K562 (cell line): ENCODE measurements around the gene SPTLC2. TPM values are rescaled to one million over a fixed set of nuclear protein-coding genes. Genes with fewer than 3 reads are reported as not detected.

Experiments
- ATAC-seq: fragments of 200-7000 bp; cut with Tn5 transposase; 3 replicates; pipeline ENCODE4 v1.9.1; 2020; ENCODE audit warnings: moderate library complexity
- BruUV-seq: library from RNA; stranded (reverse); fragments of 400-500 nt; replicated peaks from 2 replicates; lab custom pipeline; 2021; lab: Mats Ljungman, UMichigan
- CTCF ChIA-PET: fragments of 300-600 bp; formaldehyde crosslinking; extraction: SDS; loops from one replicate; lab custom pipeline; 2021; ENCODE audit warnings: low intra/inter-chr PET ratio; lab: Yijun Ruan, JAX
- POLR2A ChIA-PET: fragments of 300-600, 350-650 bp; sonication (Branson Sonifier 250); formaldehyde crosslinking; extraction: SDS; loops from one replicate; lab custom pipeline; 2021; ENCODE audit warnings: antibody characterized with exemption, inconsistent platforms; lab: Yijun Ruan, JAX
- DNase-seq, 4 experiments: peaks; one replicate each; pipeline versions ENCODE4 v3.0.0 to v3.0.0-alpha.2; 2011 to 2018; ENCODE audit warnings: low spot score in 3 of 4, mixed read lengths in 3 of 4; ENCODE audit errors: extremely low read depth in 1 of 4
- FAIRE-seq: peaks from 2 replicates; lab custom pipeline; 2011; peaks lifted over from hg19 to GRCh38; lab: Jason Lieb, UNC
- H2AFZ ChIP-seq: 2 replicates; pipeline ENCODE4 v1.6.0; 2011; ENCODE audit warnings: low read depth, low read length, control low read depth, inconsistent platforms
- H3K27ac ChIP-seq: fragments of 200-600 bp; 3 replicates; pipeline ENCODE4 v1.8.0; 2011; ENCODE audit warnings: low read depth, mild to moderate bottlenecking, control low read depth, inconsistent platforms, low read length, moderate library complexity, mixed read lengths; ENCODE audit errors: extremely low read depth
- H3K27me3 ChIP-seq, 2 experiments: fragments of 300-600 bp in 1 of 2; 2 replicates in 1 of 2; 3 replicates in 1 of 2; pipeline versions ENCODE4 v1.6.0 to v1.8.0; 2011; ENCODE audit warnings: inconsistent platforms in 2 of 2, low read length in 2 of 2, mild to moderate bottlenecking in 1 of 2, mixed read lengths in 1 of 2, moderate library complexity in 1 of 2; ENCODE audit not compliant: control insufficient read depth in 2 of 2, insufficient read depth in 2 of 2
- H3K36me3 ChIP-seq: fragments of 300-600 bp; 3 replicates; pipeline ENCODE4 v1.8.0; 2011; ENCODE audit warnings: mild to moderate bottlenecking, low read length, inconsistent platforms; ENCODE audit not compliant: control insufficient read depth, insufficient read depth
- H3K4me1 ChIP-seq, 2 experiments: fragments of 200-600 bp in 1 of 2; replicated peaks in 1 of 2; 2 replicates in 1 of 2; 3 replicates in 1 of 2; pipeline versions ENCODE4 v1.5.1 to v1.8.0; 2011; ENCODE audit warnings: inconsistent platforms in 2 of 2, low read length in 2 of 2, mild to moderate bottlenecking in 1 of 2, mixed read lengths in 1 of 2, moderate library complexity in 1 of 2; ENCODE audit not compliant: control insufficient read depth in 2 of 2, insufficient read depth in 2 of 2
- H3K4me2 ChIP-seq: 2 replicates; pipeline ENCODE4 v1.6.1; 2011; ENCODE audit warnings: low read length, control low read depth, inconsistent platforms, mixed read lengths; ENCODE audit not compliant: insufficient read depth
- H3K4me3 ChIP-seq: fragments of 200-600 bp; sonication (generic), shearing (Covaris generic); 2 replicates; pipeline ENCODE4 v1.5.1; 2016; ENCODE audit warnings: control low read depth, inconsistent platforms
- H3K79me2 ChIP-seq: fragments of 200-600 bp; 3 replicates; pipeline ENCODE4 v1.8.0; 2011; ENCODE audit warnings: low read length, inconsistent platforms; ENCODE audit not compliant: control insufficient read depth, insufficient read depth
- H3K9ac ChIP-seq, 2 experiments: 2 replicates each; pipeline versions ENCODE4 v1.6.0 to v1.6.1; 2011; ENCODE audit warnings: low read depth in 2 of 2, low read length in 2 of 2, control low read depth in 1 of 2, inconsistent platforms in 1 of 2, mild to moderate bottlenecking in 1 of 2, mixed read lengths in 1 of 2; ENCODE audit not compliant: insufficient read depth in 1 of 2
- H3K9me1 ChIP-seq: one replicate; pipeline ENCODE4 v1.6.0; 2011; ENCODE audit warnings: inconsistent platforms, mild to moderate bottlenecking, low read length, moderate library complexity; ENCODE audit not compliant: control insufficient read depth, insufficient read depth
- H3K9me3 ChIP-seq: replicated peaks from 2 replicates; pipeline ENCODE4 v1.5.1; 2011; ENCODE audit warnings: low read depth, low read length, inconsistent platforms; ENCODE audit not compliant: control insufficient read depth, insufficient read depth
- H4K20me1 ChIP-seq: replicated peaks from 2 replicates; pipeline ENCODE4 v1.6.1; 2011; ENCODE audit warnings: low read length, inconsistent platforms, mixed read lengths; ENCODE audit not compliant: control insufficient read depth, insufficient read depth
- CEBPG ChIP-seq, 3 experiments: fragments of 200-800 bp in 1 of 3; sonication (Bioruptor generic) in 1 of 3; sonication (generic) in 1 of 3; formaldehyde crosslinking in 1 of 3; IDR thresholded peaks in 2 of 3; conservative IDR thresholded peaks in 1 of 3; 2 replicates each; pipeline versions ENCODE4 v1.6.1 to v1.8.0; 2016 to 2022; ENCODE audit warnings: missing compliant biosample characterization in 2 of 3, missing genetic modification characterization in 2 of 3, mild to moderate bottlenecking in 1 of 3, missing genetic modification reagents in 1 of 3
- CSDE1 ChIP-seq, 2 experiments: fragments of 450-650 bp; IDR thresholded peaks; 2 replicates each; pipeline ENCODE4 v1.6.1; 2016; ENCODE audit warnings: mild to moderate bottlenecking in 1 of 2
- EGR1 ChIP-seq: fragments of 450-650 bp; conservative IDR thresholded peaks from 2 replicates; pipeline ENCODE4 v1.6.1; 2017; ENCODE audit warnings: mild to moderate bottlenecking
- HLTF ChIP-seq: fragments of 450-650 bp; IDR thresholded peaks from 2 replicates; pipeline ENCODE4 v1.6.1; 2016
- IFI16 ChIP-seq: fragments of 250-450 bp; sonication (Bioruptor Pico); IDR thresholded peaks from 2 replicates; pipeline ENCODE4 v2.1.2; 2022; ENCODE audit warnings: mild to moderate bottlenecking, inconsistent platforms
- KDM1A ChIP-seq, 2 experiments: fragments of 450-650 bp; IDR thresholded peaks; 2 replicates each; pipeline ENCODE4 v1.6.1; 2016; ENCODE audit warnings: mild to moderate bottlenecking in 2 of 2
- L3MBTL2 ChIP-seq: fragments of 450-650 bp; IDR thresholded peaks from 2 replicates; pipeline ENCODE4 v1.6.1; 2016; ENCODE audit warnings: mild to moderate bottlenecking, moderate library complexity
- PCBP1 ChIP-seq: fragments of 200-400 bp; formaldehyde crosslinking; IDR thresholded peaks from 2 replicates; pipeline ENCODE4 v1.6.1; 2018; ENCODE audit warnings: mild to moderate bottlenecking, low read depth, low read length; ENCODE audit not compliant: poor library complexity, severe bottlenecking
- RAD21 ChIP-seq, 2 experiments: fragments of 250-450 bp in 1 of 2; fragments of 450-650 bp in 1 of 2; sonication (Bioruptor Pico) in 1 of 2; formaldehyde crosslinking in 1 of 2; IDR thresholded peaks in 1 of 2; conservative IDR thresholded peaks in 1 of 2; 2 replicates each; pipeline versions ENCODE4 v1.4.0 to v1.8.0; 2020 to 2022; ENCODE audit warnings: mild to moderate bottlenecking in 2 of 2, moderate library complexity in 1 of 2
- RBM25 ChIP-seq: fragments of 200-400 bp; formaldehyde crosslinking; IDR thresholded peaks from 2 replicates; pipeline ENCODE4 v1.6.1; 2018; ENCODE audit warnings: low read length, low read depth, moderate library complexity; ENCODE audit not compliant: severe bottlenecking
- SMAD1 ChIP-seq: fragments of 150-350 bp; IDR thresholded peaks from 2 replicates; pipeline ENCODE4 v1.6.1; 2014; ENCODE audit warnings: low read length, low read depth; ENCODE audit not compliant: partially characterized antibody
- SMC3 ChIP-seq: conservative IDR thresholded peaks from 2 replicates; pipeline ENCODE4 v1.6.1; 2011; ENCODE audit warnings: low read depth, low read length, improper control_type of control experiment; ENCODE audit not compliant: insufficient read depth
- ZFP36 ChIP-seq: fragments of 150-350 bp; IDR thresholded peaks from 2 replicates; pipeline ENCODE4 v1.6.1; 2018; ENCODE audit warnings: low read length, low read depth; ENCODE audit not compliant: partially characterized antibody
- ZNF717 ChIP-seq: fragments of 250-450 bp; sonication (Bioruptor Pico); IDR thresholded peaks from 2 replicates; pipeline ENCODE4 v1.5.0; 2021
- WGBS: fragments of 100-300 bp; shearing (Covaris generic); methylation state at CpG from one replicate; pipeline ENCODE4 v1.1.6; 2016; ENCODE audit warnings: low coverage, mixed read lengths; ENCODE audit not compliant: insufficient coverage; ENCODE audit errors: missing lambda C conversion rate; 5-methylcytosine and 5-hydroxymethylcytosine counted together
- in situ Hi-C: fragments of 300-500 bp; cut with MboI; formaldehyde crosslinking; loops from 4 replicates; pipeline ENCODE4 v1.15.0; 2018; ENCODE audit warnings: inconsistent platforms, mixed read lengths
- intact Hi-C: fragments of 100-400 bp; cut with micrococcal nuclease; formaldehyde crosslinking; loops from 2 replicates; pipeline ENCODE4 v1.14.2; 2022
- polyA plus RNA-seq, 8 experiments: library from polyadenylated mRNA; depleted of rRNA in 4 of 8; stranded (reverse) in 5 of 8; unstranded in 3 of 8; fragments of >200 nt; fragmentation: Nextera tagmentation in 2 of 8; fragmentation: Illumina TruSeq in 1 of 8; extraction: Ambion mirVana in 2 of 8; extraction: Trizol in 1 of 8; gene quantifications; 2 replicates each; pipeline versions ENCODE4 v1.2.1 to v1.2.3, GENCODE V29; 2011 to 2014; ENCODE audit warnings: inconsistent platforms in 1 of 8, missing spikeins in 1 of 8
- total RNA-seq, 7 experiments: library from RNA; depleted of rRNA in 6 of 7; stranded (reverse); fragments of >200 nt in 6 of 7; fragmentation: Illumina TruSeq in 2 of 7; extraction: Trizol in 2 of 7; gene quantifications; 2 replicates each; pipeline versions ENCODE4 v1.2.1 to v1.2.3, GENCODE V29; 2011 to 2021; ENCODE audit warnings: low replicate concordance in 1 of 7
- TF ChIP-seq, protein P1 (sequence below): fragments of 450-650 bp; IDR thresholded peaks from 2 replicates; pipeline ENCODE4 v1.6.1; 2016; ENCODE audit warnings: borderline replicate concordance

The SPTLC2 gene
- total and polyA plus RNA-seq, 9 of the 15 experiments (the other 6 are each of a cell fraction or from before 2014, with no cell fraction given) = 4.5 to 30.4 (median 14.0) TPM

DNA sequence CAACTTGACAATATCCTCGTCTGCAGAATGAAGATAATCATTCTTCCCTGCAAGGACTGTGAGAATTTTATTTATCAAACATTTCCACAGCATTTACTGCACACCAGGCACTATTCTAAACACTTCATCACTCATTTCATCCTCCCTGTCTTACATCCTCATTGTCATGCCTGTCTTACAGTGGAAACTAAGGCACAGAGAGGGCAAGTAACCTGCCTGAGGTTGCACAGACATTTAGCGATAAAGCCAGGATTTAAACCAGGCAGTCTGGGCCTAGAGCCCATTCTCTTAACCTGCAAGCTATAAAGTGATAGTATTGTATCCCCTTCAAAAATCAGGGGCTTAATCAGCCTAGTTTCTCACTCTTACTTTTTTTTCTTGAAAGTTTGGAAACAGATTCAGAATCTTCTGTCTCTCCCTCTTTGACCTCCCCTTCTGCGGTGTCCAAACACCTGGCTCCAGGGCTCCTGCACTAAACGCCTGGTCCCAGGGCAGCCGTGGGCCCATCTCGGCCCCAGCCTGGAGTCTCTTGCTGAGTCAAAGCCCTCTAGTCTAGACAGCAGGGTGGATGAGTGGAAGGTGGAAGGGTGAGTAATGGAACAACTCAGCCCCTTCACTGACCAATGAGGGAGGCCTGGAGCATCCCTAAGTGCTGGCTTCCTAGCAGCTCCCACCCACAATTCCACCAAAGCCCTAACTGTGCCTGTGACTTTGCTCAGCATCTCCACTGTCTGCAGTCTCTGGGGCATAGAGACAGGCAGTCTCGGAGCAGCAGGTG lies 130.3 kb downstream of the SPTLC2 start:
- no peak; the same call in 2 of the 3 replicates for ATAC-seq
- CTCF ChIA-PET = no interaction called here

More for the DNA sequence above, 130.3 kb downstream of the SPTLC2 start:
- WGBS = 5% methylated on average over 7 of the region's 7 CpGs
- Histone ChIP-seq H3K27me3 (peaks cover 10 to 34% of the 10 kb centered on the region in 2 experiments; a peak in 4 of 5 replicates), H3K9me3 (no peaks in the 10 kb centered on the region), H3K9ac (no peak overlapping the region), H3K4me2 (no peak overlapping the region), H3K4me1 (no peaks in the 10 kb centered on the region; a peak in 1 of 5 replicates), H3K27ac (no peak overlapping the region), H2AFZ (no peak overlapping the region), H4K20me1 (no peaks in the 10 kb centered on the region)
- intact Hi-C loops = no loop called here
- FAIRE-seq = no peak
- no TSS peak for BruUV-seq
- no peak for DNase-seq
- TF ChIP-seq SMC3 = no peak
- TF ChIP-seq, protein P1, sequence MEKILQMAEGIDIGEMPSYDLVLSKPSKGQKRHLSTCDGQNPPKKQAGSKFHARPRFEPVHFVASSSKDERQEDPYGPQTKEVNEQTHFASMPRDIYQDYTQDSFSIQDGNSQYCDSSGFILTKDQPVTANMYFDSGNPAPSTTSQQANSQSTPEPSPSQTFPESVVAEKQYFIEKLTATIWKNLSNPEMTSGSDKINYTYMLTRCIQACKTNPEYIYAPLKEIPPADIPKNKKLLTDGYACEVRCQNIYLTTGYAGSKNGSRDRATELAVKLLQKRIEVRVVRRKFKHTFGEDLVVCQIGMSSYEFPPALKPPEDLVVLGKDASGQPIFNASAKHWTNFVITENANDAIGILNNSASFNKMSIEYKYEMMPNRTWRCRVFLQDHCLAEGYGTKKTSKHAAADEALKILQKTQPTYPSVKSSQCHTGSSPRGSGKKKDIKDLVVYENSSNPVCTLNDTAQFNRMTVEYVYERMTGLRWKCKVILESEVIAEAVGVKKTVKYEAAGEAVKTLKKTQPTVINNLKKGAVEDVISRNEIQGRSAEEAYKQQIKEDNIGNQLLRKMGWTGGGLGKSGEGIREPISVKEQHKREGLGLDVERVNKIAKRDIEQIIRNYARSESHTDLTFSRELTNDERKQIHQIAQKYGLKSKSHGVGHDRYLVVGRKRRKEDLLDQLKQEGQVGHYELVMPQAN = no peak
- no peak for TF ChIP-seq CSDE1 (IDR thresholded peaks at IDR 0.05)
- TF ChIP-seq CEBPG (CRISPR knock-in tag; IDR thresholded peaks at IDR 0.05) = no peak
- TF ChIP-seq CEBPG (tag; conservative IDR thresholded peaks at IDR 0.05 in 1 of 2, IDR thresholded peaks at IDR 0.05 in 1 of 2) = no peak
- TF ChIP-seq L3MBTL2 = no peak
- TF ChIP-seq PCBP1 = no peak
- TF ChIP-seq SMAD1 = no peak
- peak; percentile 58 for TF ChIP-seq RBM25
- TF ChIP-seq EGR1 = no peak
- no peak for TF ChIP-seq RAD21 (CRISPR knock-in tag; conservative IDR thresholded peaks at IDR 0.05 in 1 of 2, IDR thresholded peaks at IDR 0.05 in 1 of 2)
- peak; percentile 67 for TF ChIP-seq ZFP36
- TF ChIP-seq ZNF717 = no peak
- no peak for TF ChIP-seq KDM1A (IDR thresholded peaks at IDR 0.05)
- TF ChIP-seq HLTF = no peak
- TF ChIP-seq IFI16 = no peak
- TF ChIP-seq, all 486 proteins: peak for 2
- in situ Hi-C loops = no loop called here
- Histone ChIP-seq H3K9me1 (no peaks in the 10 kb centered on the region), H3K79me2 (no peaks in the 10 kb centered on the region), H3K36me3 (no peaks in the 10 kb centered on the region), H3K4me3 (no peak overlapping the region)
- POLR2A ChIA-PET = no interaction called here
